Loucy (cell line): ENCODE results near the gene MDGA2.

Experiments
- EZH2phosphoT487 ChIP-seq: fragments of 200-600 bp; IDR thresholded peaks from 2 replicates; pipeline ENCODE4 v1.6.1; 2018; ENCODE audit warnings: antibody characterized with exemption, mild to moderate bottlenecking, moderate library complexity, borderline replicate concordance
- TF ChIP-seq, protein P1 (sequence below): fragments of 200-600 bp; sonication (generic); conservative IDR thresholded peaks from 2 replicates; pipeline ENCODE4 v1.5.1; 2014; ENCODE audit warnings: mild to moderate bottlenecking, antibody characterized with exemption, low read length

DNA sequence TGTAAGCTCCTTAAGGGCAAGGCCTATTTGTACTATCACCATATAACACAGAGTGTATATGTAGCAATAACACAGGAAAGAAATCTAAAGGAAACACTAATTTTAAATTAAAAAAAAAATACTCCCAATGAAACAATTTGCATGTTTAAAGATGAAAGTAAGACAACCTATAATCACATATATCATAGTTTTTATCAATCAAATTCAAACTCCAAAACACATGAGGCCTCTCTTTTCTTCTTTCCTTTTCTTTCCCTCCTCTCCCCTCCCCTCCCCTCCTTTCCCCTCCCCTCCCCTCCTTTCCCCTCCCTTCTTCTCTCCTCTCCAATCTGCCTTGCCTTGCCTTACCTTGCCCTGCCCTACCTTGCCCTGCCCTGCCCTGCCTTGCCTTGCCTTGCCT lies 618.0 kb downstream of the MDGA2 start:
- TF ChIP-seq, protein P1, sequence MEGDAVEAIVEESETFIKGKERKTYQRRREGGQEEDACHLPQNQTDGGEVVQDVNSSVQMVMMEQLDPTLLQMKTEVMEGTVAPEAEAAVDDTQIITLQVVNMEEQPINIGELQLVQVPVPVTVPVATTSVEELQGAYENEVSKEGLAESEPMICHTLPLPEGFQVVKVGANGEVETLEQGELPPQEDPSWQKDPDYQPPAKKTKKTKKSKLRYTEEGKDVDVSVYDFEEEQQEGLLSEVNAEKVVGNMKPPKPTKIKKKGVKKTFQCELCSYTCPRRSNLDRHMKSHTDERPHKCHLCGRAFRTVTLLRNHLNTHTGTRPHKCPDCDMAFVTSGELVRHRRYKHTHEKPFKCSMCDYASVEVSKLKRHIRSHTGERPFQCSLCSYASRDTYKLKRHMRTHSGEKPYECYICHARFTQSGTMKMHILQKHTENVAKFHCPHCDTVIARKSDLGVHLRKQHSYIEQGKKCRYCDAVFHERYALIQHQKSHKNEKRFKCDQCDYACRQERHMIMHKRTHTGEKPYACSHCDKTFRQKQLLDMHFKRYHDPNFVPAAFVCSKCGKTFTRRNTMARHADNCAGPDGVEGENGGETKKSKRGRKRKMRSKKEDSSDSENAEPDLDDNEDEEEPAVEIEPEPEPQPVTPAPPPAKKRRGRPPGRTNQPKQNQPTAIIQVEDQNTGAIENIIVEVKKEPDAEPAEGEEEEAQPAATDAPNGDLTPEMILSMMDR = no peak
- TF ChIP-seq EZH2phosphoT487 = no peak
